HT1080 (cell line): Measurements from ENCODE around the gene CGB7. TPM values are rescaled to one million over a fixed set of nuclear protein-coding genes. Genes with fewer than 3 reads are reported as not detected.
"Not testable (repeated sequence)": the region's sequence is repeated elsewhere in the genome, so short reads cannot be mapped to it uniquely, and the experiment has no call there.

Source experiments
- DNase-seq: peaks from one replicate; pipeline ENCODE4 v3.0.0-alpha.2; 2015; ENCODE audit warnings: low read depth
- total RNA-seq: library from RNA; depleted of rRNA; stranded (reverse); fragments of >200 nt; shearing (Covaris generic); gene quantifications from 2 replicates; pipeline ENCODE4 v1.2.3, GENCODE V29; 2014

CGB7 gene
- total RNA-seq, 1 experiment from 2014 or later = 0.61 TPM

- DNase-seq = peak; percentile 71
Measured at GRCh38 chr19:49042177-49042576, 15.4 kb downstream of the CGB7 start.

GRCh38 chr19:49039736-49040135 is 17.8 kb downstream of the CGB7 start:
- DNase-seq = not testable (repeated sequence)

- DNase-seq = peak; percentile 86
Measured at GRCh38 chr19:49038557-49039276, 18.8 kb downstream of the CGB7 start.

GRCh38 chr19:49038111-49038510 is 19.4 kb downstream of the CGB7 start:
- DNase-seq = not testable (repeated sequence)

GRCh38 chr19:49036815-49037214 is 20.7 kb downstream of the CGB7 start, which contains the start of gene CGB1:
Gene CGB1 (minus strand): TSS chr19:49036895. CDS start chr19:49036711, 184 bp downstream.
- DNase-seq = not testable (repeated sequence)

GRCh38 chr19:49031642-49032301 is 25.8 kb downstream of the CGB7 start, which contains the start of gene CGB2:
Gene CGB2 (plus strand): TSS chr19:49031890. CDS start chr19:49032096, 206 bp downstream.
- DNase-seq = not testable (repeated sequence)

- DNase-seq = not testable (repeated sequence)
Measured at GRCh38 chr19:49030323-49030722, 27.2 kb downstream of the CGB7 start.

- not testable (repeated sequence) for DNase-seq
Measured at GRCh38 chr19:49029749-49030148, 27.8 kb downstream of the CGB7 start.

- DNase-seq = not testable (repeated sequence)
Measured at GRCh38 chr19:49028686-49029085, 28.9 kb downstream of the CGB7 start.

GRCh38 chr19:49025599-49025998 is 31.9 kb downstream of the CGB7 start:
- DNase-seq = not testable (repeated sequence)

GRCh38 chr19:49025088-49025487 is 32.5 kb downstream of the CGB7 start:
- not testable (repeated sequence) for DNase-seq

- not testable (repeated sequence) for DNase-seq
Measured at GRCh38 chr19:49024233-49024632, 33.3 kb downstream of the CGB7 start, which contains the start of gene CGB3. Gene CGB3 (minus strand): TSS chr19:49024333. CDS start chr19:49023971, 362 bp downstream.

- no peak for DNase-seq
Measured at GRCh38 chr19:49022116-49022515, 35.4 kb downstream of the CGB7 start.

GRCh38 chr19:49020931-49021895 is 36.3 kb downstream of the CGB7 start:
- peak; percentile 76 for DNase-seq

- DNase-seq = no peak
Measured at GRCh38 chr19:49020342-49020741, 37.2 kb downstream of the CGB7 start.

- DNase-seq = no peak
Measured at GRCh38 chr19:49019242-49019932, 38.2 kb downstream of the CGB7 start.

GRCh38 chr19:49018388-49019241 is 38.9 kb downstream of the CGB7 start:
- not testable (repeated sequence) for DNase-seq

GRCh38 chr19:49017666-49018351 is 39.7 kb downstream of the CGB7 start:
- DNase-seq = no peak
